SH-SY5Y (cell line): ENCODE measurements around the gene NOXA1.

Source experiments
- GATA2 ChIP-seq: IDR thresholded peaks from 2 replicates; pipeline ENCODE4 v1.6.1; 2011; ENCODE audit warnings: mild to moderate bottlenecking, low read depth, low read length
- GATA3 ChIP-seq: IDR thresholded peaks from 2 replicates; pipeline ENCODE4 v1.6.1; 2011; ENCODE audit warnings: low read depth, mild to moderate bottlenecking, low read length, moderate library complexity

DNA sequence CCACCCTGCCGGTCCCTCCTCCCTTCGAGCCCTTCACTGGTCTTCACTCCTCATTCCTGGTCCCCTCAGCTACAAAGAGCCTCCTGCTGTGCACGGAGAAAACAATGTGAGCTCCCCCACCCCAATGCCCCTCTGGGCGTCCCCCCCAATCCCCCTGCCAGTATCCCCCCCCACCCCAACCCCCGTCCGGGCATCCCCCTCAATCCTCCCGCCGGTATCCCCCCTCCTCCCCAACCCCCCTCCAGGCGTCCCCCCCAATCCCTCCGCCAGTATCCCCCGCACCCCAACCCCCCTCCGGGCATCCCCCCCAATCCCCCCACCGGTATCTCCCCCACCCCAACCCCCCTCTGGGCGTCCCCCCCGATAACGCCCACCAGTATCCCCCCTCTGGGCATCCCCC lies 43.0 kb upstream of the NOXA1 start:
- no peak for TF ChIP-seq GATA2
- no peak for TF ChIP-seq GATA3
